DOHH2 (cell line): Measurements from ENCODE around the gene HSF2BP.

Experiments
- H3F3A ChIP-seq: fragments of 200-600 bp; sonication (generic), shearing (Covaris generic); 2 replicates; pipeline ENCODE4 v1.6.0; 2016; ENCODE audit warnings: antibody characterized with exemption, mild to moderate bottlenecking; ENCODE audit not compliant: control insufficient read depth, insufficient read depth
- H3K27ac ChIP-seq: fragments of 200-600 bp; sonication (generic); 2 replicates; pipeline ENCODE4 v1.5.1; 2014; ENCODE audit warnings: low read depth, mild to moderate bottlenecking, low read length, moderate library complexity
- H3K27me3 ChIP-seq: fragments of 200-600 bp; sonication (generic); 2 replicates; pipeline ENCODE4 v1.6.1; 2014; ENCODE audit warnings: mild to moderate bottlenecking, low read length, mixed read lengths; ENCODE audit not compliant: control insufficient read depth
- H3K36me3 ChIP-seq: fragments of 200-600 bp; sonication (generic); 2 replicates; pipeline ENCODE4 v1.6.1; 2014; ENCODE audit warnings: mild to moderate bottlenecking, low read length, moderate library complexity, mixed read lengths; ENCODE audit not compliant: control insufficient read depth
- H3K4me1 ChIP-seq: fragments of 200-600 bp; sonication (generic); 2 replicates; pipeline ENCODE4 v1.6.1; 2014; ENCODE audit warnings: mild to moderate bottlenecking, low read length, mixed read lengths; ENCODE audit not compliant: control insufficient read depth
- H3K4me2 ChIP-seq: fragments of 200-600 bp; sonication (generic); 2 replicates; pipeline ENCODE4 v1.6.0; 2014; ENCODE audit warnings: mild to moderate bottlenecking, low read length, moderate library complexity
- H3K4me3 ChIP-seq: fragments of 200-600 bp; sonication (generic); 2 replicates; pipeline ENCODE4 v1.5.1; 2014; ENCODE audit warnings: mild to moderate bottlenecking, low read length, mixed read lengths
- H3K79me2 ChIP-seq: fragments of 200-600 bp; sonication (generic); 2 replicates; pipeline ENCODE4 v1.6.1; 2014; ENCODE audit warnings: mild to moderate bottlenecking, low read length, mixed read lengths; ENCODE audit not compliant: control insufficient read depth
- H3K9me2 ChIP-seq: fragments of 200-600 bp; sonication (generic); replicated peaks from 2 replicates; pipeline ENCODE4 v1.6.1; 2014; ENCODE audit warnings: mild to moderate bottlenecking, low read length, mixed read lengths; ENCODE audit not compliant: control insufficient read depth
- H3K9me3 ChIP-seq: fragments of 200-600 bp; sonication (generic); 2 replicates; pipeline ENCODE4 v1.6.1; 2014; ENCODE audit warnings: antibody characterized with exemption, low read length, mixed read lengths; ENCODE audit not compliant: control insufficient read depth, insufficient read depth
- H4K20me1 ChIP-seq: fragments of 200-600 bp; sonication (generic); 2 replicates; pipeline ENCODE4 v1.6.0; 2014; ENCODE audit warnings: low read depth, mild to moderate bottlenecking, antibody characterized with exemption, low read length, moderate library complexity; ENCODE audit not compliant: control insufficient read depth, insufficient read depth
- CTCF ChIP-seq: fragments of 200-600 bp; sonication (generic); IDR thresholded peaks from one replicate; pipeline ENCODE4 v1.5.1; 2014; ENCODE audit warnings: antibody characterized with exemption, mild to moderate bottlenecking, low read depth, low read length; ENCODE audit not compliant: poor library complexity, severe bottlenecking
- EZH2phosphoT487 ChIP-seq: fragments of 200-600 bp; sonication (generic); IDR thresholded peaks from 2 replicates; pipeline ENCODE4 v1.6.1; 2017; ENCODE audit warnings: borderline replicate concordance, mild to moderate bottlenecking, antibody characterized with exemption, low read length, moderate library complexity, mixed read lengths

HSF2BP gene

GRCh38 chr21:43689556-43690337, 30.5 kb upstream of the HSF2BP start:
- no peaks in the 10 kb centered on the region for H3K9me2 ChIP-seq
- TF ChIP-seq CTCF, result no peak
- TF ChIP-seq EZH2phosphoT487, result no peak
- no peaks in the 10 kb centered on the region for H3K79me2 ChIP-seq
- no peaks in the 10 kb centered on the region for H3F3A ChIP-seq
- H3K27me3 ChIP-seq, result no peaks in the 10 kb centered on the region
- H4K20me1 ChIP-seq, result no peaks in the 10 kb centered on the region
- H3K4me2 ChIP-seq, result no peak overlapping the region
- peaks cover 99% of the 10 kb centered on the region for H3K36me3 ChIP-seq
- no peak overlapping the region for H3K4me3 ChIP-seq
- no peak overlapping the region for H3K27ac ChIP-seq
- H3K9me3 ChIP-seq, result no peaks in the 10 kb centered on the region
- H3K4me1 ChIP-seq, result no peaks in the 10 kb centered on the region

GRCh38 chr21:43688906-43689305, 29.6 kb upstream of the HSF2BP start:
- Histone ChIP-seq H3K27ac (no peak overlapping the region), H3K4me3 (no peak overlapping the region), H3K9me3 (no peaks in the 10 kb centered on the region), H3K36me3 (peaks cover 97% of the 10 kb centered on the region), H3F3A (no peaks in the 10 kb centered on the region), H3K27me3 (no peaks in the 10 kb centered on the region), H4K20me1 (no peaks in the 10 kb centered on the region), H3K4me1 (no peaks in the 10 kb centered on the region), H3K9me2 (no peaks in the 10 kb centered on the region), H3K4me2 (no peak overlapping the region), H3K79me2 (no peaks in the 10 kb centered on the region)
- TF ChIP-seq EZH2phosphoT487 (no peak), CTCF (no peak)

- TF ChIP-seq CTCF, result no peak
- TF ChIP-seq EZH2phosphoT487, result no peak
- Histone ChIP-seq H3K9me3 (no peaks in the 10 kb centered on the region), H3K9me2 (no peaks in the 10 kb centered on the region), H4K20me1 (no peaks in the 10 kb centered on the region), H3K36me3 (peaks cover 96% of the 10 kb centered on the region), H3K27me3 (no peaks in the 10 kb centered on the region), H3F3A (no peaks in the 10 kb centered on the region), H3K27ac (no peak overlapping the region), H3K4me3 (no peak overlapping the region), H3K4me2 (no peak overlapping the region), H3K4me1 (no peaks in the 10 kb centered on the region), H3K79me2 (no peaks in the 10 kb centered on the region)
These were observed 28.5 kb upstream of the HSF2BP start for GRCh38 chr21:43687566-43688399.
